C4-2B (cell line): ENCODE measurements around the gene SERPINH1.

Experiments used
- H3K27ac ChIP-seq: fragments of 450-650 bp; 2 replicates; pipeline ENCODE4 v1.5.1; 2017
- CTCF ChIP-seq: fragments of 450-650 bp; conservative IDR thresholded peaks from 2 replicates; pipeline ENCODE4 v1.5.1; 2017; ENCODE audit warnings: mild to moderate bottlenecking
- ZFX ChIP-seq: fragments of 450-650 bp; IDR thresholded peaks from 2 replicates; pipeline ENCODE4 v1.6.1; 2017

The SERPINH1 gene

GRCh38 chr11:75601494-75601893 lies 39.4 kb downstream of the SERPINH1 start:
- no peak overlapping the region for H3K27ac ChIP-seq
- TF ChIP-seq ZFX (no peak), CTCF (no peak)

- TF ChIP-seq CTCF (no peak), ZFX (no peak)
- H3K27ac ChIP-seq = no peak overlapping the region
Observed at GRCh38 chr11:75602951-75603350, 40.9 kb downstream of the SERPINH1 start.

DNA sequence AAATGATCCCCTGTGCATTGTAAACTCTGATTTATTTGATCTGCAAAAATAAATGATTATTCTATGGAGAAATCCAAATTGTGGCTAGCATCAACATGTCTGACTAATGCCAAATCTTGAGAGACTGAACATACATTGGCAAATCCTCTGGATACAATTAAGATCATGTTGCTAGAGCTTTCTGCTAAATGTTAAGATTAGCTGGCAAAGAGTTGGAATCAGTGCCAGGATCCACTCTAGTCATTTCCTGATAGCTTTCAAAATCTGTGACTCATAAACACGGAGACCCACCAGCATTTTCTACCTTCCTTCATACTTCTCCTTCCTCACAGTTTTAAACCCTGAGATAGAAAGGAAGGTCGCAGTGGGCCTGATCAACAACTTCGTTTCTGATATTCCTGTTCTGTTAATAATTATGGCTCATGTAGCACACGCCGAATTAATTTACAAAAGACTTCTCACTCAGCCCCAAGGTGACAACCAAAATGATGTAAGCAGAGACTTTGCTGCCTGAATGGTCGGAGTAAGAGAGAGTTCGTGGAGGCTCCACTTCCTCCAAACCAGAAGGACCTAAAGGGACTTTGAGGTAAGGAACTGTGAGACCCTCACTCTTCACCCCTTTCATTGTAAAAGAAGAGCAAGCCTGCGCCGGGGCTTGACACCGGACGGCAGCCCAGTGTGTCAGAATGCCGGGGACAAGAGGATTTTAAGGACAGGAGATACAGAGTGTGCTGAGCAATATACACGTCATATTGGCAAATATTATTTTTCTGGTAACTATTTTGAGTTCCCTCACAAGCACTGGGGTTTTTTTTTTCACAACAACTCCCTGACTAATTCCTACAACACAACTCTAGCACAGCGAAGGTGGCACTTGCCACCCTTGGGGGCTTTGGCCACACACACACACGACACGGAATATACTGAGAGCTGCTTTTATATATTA lies 42.0 kb downstream of the SERPINH1 start:
- no peak overlapping the region for H3K27ac ChIP-seq

GRCh38 chr11:75606099-75606498 lies 44.0 kb downstream of the SERPINH1 start:
- TF ChIP-seq ZFX (no peak), CTCF (no peak)
- no peak overlapping the region for H3K27ac ChIP-seq

More for the DNA sequence above, 42.0 kb downstream of the SERPINH1 start:
- TF ChIP-seq ZFX (no peak), CTCF (no peak)

GRCh38 chr11:75611823-75612222 lies 49.8 kb downstream of the SERPINH1 start:
- H3K27ac ChIP-seq = no peak overlapping the region
- no peak for TF ChIP-seq CTCF
- TF ChIP-seq ZFX = no peak

- TF ChIP-seq ZFX = no peak
Observed at GRCh38 chr11:75615751-75616150, 53.7 kb downstream of the SERPINH1 start.

GRCh38 chr11:75616281-75616680 lies 54.2 kb downstream of the SERPINH1 start:
- TF ChIP-seq ZFX = no peak
- TF ChIP-seq CTCF = no peak
- no peak overlapping the region for H3K27ac ChIP-seq

More at GRCh38 chr11:75615751-75616150, 53.7 kb downstream of the SERPINH1 start:
- H3K27ac ChIP-seq = no peak overlapping the region
